HepG2 (cell line): Measurements from ENCODE around the gene CDC26.

Experiments
- CEBPB ChIP-seq: IDR thresholded peaks from 2 replicates; pipeline ENCODE4 v1.6.1; 2011; ENCODE audit warnings: low read depth, low read length, improper control_type of control experiment, borderline replicate concordance
- CTCF ChIP-seq: sonication (generic); formaldehyde crosslinking; IDR thresholded peaks from 2 replicates; pipeline ENCODE4 v1.5.0; 2020; ENCODE audit warnings: mild to moderate bottlenecking, missing genetic modification reagents, moderate library complexity
- MED13 ChIP-seq: sonication (generic); formaldehyde crosslinking; IDR thresholded peaks from 2 replicates; pipeline ENCODE4 v1.5.0; 2020; ENCODE audit warnings: missing genetic modification reagents
- RARG ChIP-seq: sonication (generic); formaldehyde crosslinking; IDR thresholded peaks from 2 replicates; pipeline ENCODE4 v1.4.0; 2020; ENCODE audit warnings: low read depth, mild to moderate bottlenecking, missing genetic modification reagents
- SALL2 ChIP-seq: sonication (generic); formaldehyde crosslinking; IDR thresholded peaks from 2 replicates; pipeline ENCODE4 v1.8.1; 2023; ENCODE audit warnings: mild to moderate bottlenecking, missing genetic modification reagents, inconsistent platforms
- ZNF354B ChIP-seq: sonication (generic); formaldehyde crosslinking; IDR thresholded peaks from 2 replicates; pipeline ENCODE4 v1.8.0; 2022; ENCODE audit warnings: mild to moderate bottlenecking, missing genetic modification reagents

DNA sequence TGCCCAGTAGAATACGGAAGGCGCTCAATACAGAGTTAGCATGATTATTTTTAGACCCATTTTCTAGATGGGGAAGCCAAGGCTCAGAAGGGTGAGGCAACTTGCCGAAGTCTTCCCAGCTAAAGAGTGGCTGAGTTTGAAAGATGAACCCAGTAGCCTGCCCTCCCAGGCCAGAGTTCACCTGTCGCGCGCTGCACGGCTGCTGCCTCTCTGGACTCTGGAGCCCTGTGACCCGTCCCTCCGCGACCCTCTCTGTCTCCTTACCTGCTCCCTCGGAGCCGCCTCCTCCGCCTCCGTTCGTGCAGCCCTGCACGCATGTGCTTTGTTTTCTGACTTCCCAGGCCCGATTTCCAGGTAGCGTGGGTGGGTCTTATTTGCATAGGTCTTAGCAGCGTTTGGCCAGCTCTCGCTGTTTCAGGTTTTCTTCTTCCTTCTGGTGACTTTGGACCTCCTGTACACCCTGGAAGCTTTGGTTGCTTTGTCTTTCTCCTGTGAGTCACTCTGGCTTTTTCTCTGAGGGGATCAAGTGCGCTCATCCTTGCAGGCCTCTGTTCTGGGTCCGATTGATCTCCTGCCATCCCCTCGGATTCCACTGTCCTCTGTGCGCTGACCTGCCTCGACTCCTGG, 27.5 kb upstream of the CDC26 start, which contains the start of gene RNF183:
- TF ChIP-seq SALL2 (CRISPR knock-in tag): no peak
- no peak for TF ChIP-seq ZNF354B (CRISPR knock-in tag)
- 0 out of 2 replicates have a peak, but pooled peaks have one; percentile 4 for TF ChIP-seq CTCF (CRISPR knock-in tag)
- no peak for TF ChIP-seq CEBPB
- no peak for TF ChIP-seq MED13 (CRISPR knock-in tag)
- TF ChIP-seq RARG: no peak
